GM12872 (cell line): ENCODE measurements around the gene SLC6A15.

Experiments
- CTCF ChIP-seq: IDR thresholded peaks from 3 replicates; pipeline ENCODE4 v1.5.1; 2011; ENCODE audit warnings: low read depth, mild to moderate bottlenecking, low read length, moderate library complexity; ENCODE audit not compliant: insufficient read depth

SLC6A15 gene

GRCh38 chr12:84874825-84875139, 37.8 kb downstream of the SLC6A15 start:
- no peak for TF ChIP-seq CTCF

- TF ChIP-seq CTCF, result peak; percentile 62
Observed at GRCh38 chr12:84874125-84874824, 38.3 kb downstream of the SLC6A15 start.

- TF ChIP-seq CTCF, result no peak
Observed at GRCh38 chr12:84862186-84862585, 50.4 kb downstream of the SLC6A15 start.

GRCh38 chr12:84860718-84861117, 51.9 kb downstream of the SLC6A15 start:
- no peak for TF ChIP-seq CTCF

GRCh38 chr12:84858796-84859195, 53.8 kb downstream of the SLC6A15 start:
- no peak for TF ChIP-seq CTCF

GRCh38 chr12:84857525-84858208, 54.9 kb downstream of the SLC6A15 start:
- TF ChIP-seq CTCF, result no peak

- no peak for TF ChIP-seq CTCF
Observed at GRCh38 chr12:84856156-84856900, 56.3 kb downstream of the SLC6A15 start.
